Stimulated activated naive CD8-positive, alpha-beta T cell treated with anti-CD3 and anti-CD28 coated beads, Interleukin-15, Interleukin-2, amounts not matched to agents 100 ng/mL and 50 ng/mL, for 24 hours (primary cell): Measurements from ENCODE around the gene METTL23.
"Not testable (repeated sequence)": the region's sequence is repeated elsewhere in the genome, so short reads cannot be mapped to it uniquely, and the experiment has no call there.

Source experiments
- H3K27ac Mint-ChIP-seq: one replicate; pipeline ENCODE4 v1.8.0; 2021; ENCODE audit warnings: mild to moderate bottlenecking, mixed read lengths
- H3K27me3 Mint-ChIP-seq: one replicate; pipeline ENCODE4 v1.8.0; 2021; ENCODE audit warnings: mixed read lengths
- H3K36me3 Mint-ChIP-seq: one replicate; pipeline ENCODE4 v1.8.0; 2021; ENCODE audit warnings: low read depth, mixed read lengths
- H3K4me1 Mint-ChIP-seq: one replicate; pipeline ENCODE4 v1.8.0; 2021; ENCODE audit warnings: low read depth, mixed read lengths
- H3K4me3 Mint-ChIP-seq: one replicate; pipeline ENCODE4 v1.8.0; 2021; ENCODE audit warnings: mild to moderate bottlenecking, mixed read lengths
- H3K9me3 Mint-ChIP-seq: one replicate; pipeline ENCODE4 v1.8.0; 2021; ENCODE audit warnings: mixed read lengths

METTL23 gene

GRCh38 chr17:76687298-76688164 lies 39.1 kb upstream of the METTL23 start:
- H3K27me3 Mint-ChIP-seq = no peaks in the 10 kb centered on the region
- H3K4me1 Mint-ChIP-seq = no peaks in the 10 kb centered on the region
- no peak overlapping the region for H3K4me3 Mint-ChIP-seq
- no peaks in the 10 kb centered on the region for H3K36me3 Mint-ChIP-seq
- no peak overlapping the region for H3K27ac Mint-ChIP-seq
- no peaks in the 10 kb centered on the region for H3K9me3 Mint-ChIP-seq

GRCh38 chr17:76688165-76688622 lies 38.4 kb upstream of the METTL23 start:
- H3K27ac Mint-ChIP-seq = no peak overlapping the region
- no peaks in the 10 kb centered on the region for H3K9me3 Mint-ChIP-seq
- H3K36me3 Mint-ChIP-seq = no peaks in the 10 kb centered on the region
- no peaks in the 10 kb centered on the region for H3K4me1 Mint-ChIP-seq
- no peak overlapping the region for H3K4me3 Mint-ChIP-seq
- no peaks in the 10 kb centered on the region for H3K27me3 Mint-ChIP-seq

- no peaks in the 10 kb centered on the region for H3K9me3 Mint-ChIP-seq
Measured at GRCh38 chr17:76689859-76690258, 36.8 kb upstream of the METTL23 start.

GRCh38 chr17:76690596-76691280 lies 35.9 kb upstream of the METTL23 start:
- H3K4me3 Mint-ChIP-seq = no peak overlapping the region
- H3K27ac Mint-ChIP-seq = no peak overlapping the region
- peaks cover 4% of the 10 kb centered on the region for H3K4me1 Mint-ChIP-seq
- no peaks in the 10 kb centered on the region for H3K36me3 Mint-ChIP-seq
- no peaks in the 10 kb centered on the region for H3K27me3 Mint-ChIP-seq
- no peaks in the 10 kb centered on the region for H3K9me3 Mint-ChIP-seq

More at GRCh38 chr17:76689859-76690258, 36.8 kb upstream of the METTL23 start:
- Mint-ChIP-seq H3K36me3 (no peaks in the 10 kb centered on the region), H3K27ac (no peak overlapping the region), H3K4me3 (no peak overlapping the region), H3K4me1 (no peaks in the 10 kb centered on the region), H3K27me3 (no peaks in the 10 kb centered on the region)

- Mint-ChIP-seq H3K9me3 (no peaks in the 10 kb centered on the region), H3K36me3 (no peaks in the 10 kb centered on the region), H3K4me1 (peaks cover 6% of the 10 kb centered on the region), H3K27me3 (no peaks in the 10 kb centered on the region), H3K4me3 (no peak overlapping the region), H3K27ac (no peak overlapping the region)
Measured at GRCh38 chr17:76691379-76692191, 35.1 kb upstream of the METTL23 start.

- Mint-ChIP-seq H3K4me3 (no peak overlapping the region), H3K27ac (no peak overlapping the region), H3K9me3 (no peaks in the 10 kb centered on the region), H3K36me3 (no peaks in the 10 kb centered on the region), H3K27me3 (no peaks in the 10 kb centered on the region), H3K4me1 (peaks cover 6% of the 10 kb centered on the region)
Measured at GRCh38 chr17:76695059-76695831, 31.4 kb upstream of the METTL23 start.

- Mint-ChIP-seq H3K4me1 (peaks cover 6% of the 10 kb centered on the region), H3K9me3 (no peaks in the 10 kb centered on the region), H3K27ac (no peak overlapping the region), H3K36me3 (no peaks in the 10 kb centered on the region), H3K27me3 (no peaks in the 10 kb centered on the region), H3K4me3 (no peak overlapping the region)
Measured at GRCh38 chr17:76696763-76697701, 29.6 kb upstream of the METTL23 start.

- Mint-ChIP-seq H3K27me3 (no peaks in the 10 kb centered on the region), H3K9me3 (no peaks in the 10 kb centered on the region), H3K27ac (no peak overlapping the region), H3K36me3 (no peaks in the 10 kb centered on the region), H3K4me1 (peaks cover 6% of the 10 kb centered on the region), H3K4me3 (no peak overlapping the region)
Measured at GRCh38 chr17:76697702-76698465, 28.8 kb upstream of the METTL23 start.

GRCh38 chr17:76698466-76698977 lies 28.1 kb upstream of the METTL23 start:
- H3K4me1 Mint-ChIP-seq = not testable (repeated sequence)

GRCh38 chr17:76700270-76700616 lies 26.4 kb upstream of the METTL23 start:
- Mint-ChIP-seq H3K36me3 (no peaks in the 10 kb centered on the region), H3K9me3 (no peaks in the 10 kb centered on the region), H3K27me3 (no peaks in the 10 kb centered on the region), H3K4me1 (peaks cover 6% of the 10 kb centered on the region), H3K27ac (no peak overlapping the region), H3K4me3 (no peak overlapping the region)

More at GRCh38 chr17:76698466-76698977, 28.1 kb upstream of the METTL23 start:
- H3K9me3 Mint-ChIP-seq, H3K4me3 Mint-ChIP-seq, H3K36me3 Mint-ChIP-seq, H3K27ac Mint-ChIP-seq, H3K27me3 Mint-ChIP-seq: not testable (repeated sequence)

GRCh38 chr17:76700617-76701470 lies 25.8 kb upstream of the METTL23 start:
- no peak overlapping the region for H3K27ac Mint-ChIP-seq
- H3K4me1 Mint-ChIP-seq = peaks cover 2% of the 10 kb centered on the region
- H3K36me3 Mint-ChIP-seq = no peaks in the 10 kb centered on the region
- no peaks in the 10 kb centered on the region for H3K27me3 Mint-ChIP-seq
- H3K9me3 Mint-ChIP-seq = no peaks in the 10 kb centered on the region
- H3K4me3 Mint-ChIP-seq = no peak overlapping the region

GRCh38 chr17:76701471-76701967 lies 25.1 kb upstream of the METTL23 start:
- Mint-ChIP-seq H3K4me1 (no peaks in the 10 kb centered on the region), H3K4me3 (no peak overlapping the region), H3K27ac (no peak overlapping the region), H3K36me3 (no peaks in the 10 kb centered on the region), H3K27me3 (no peaks in the 10 kb centered on the region), H3K9me3 (no peaks in the 10 kb centered on the region)
